ENCODE results near the gene CTNS. TPM values are rescaled to one million over a fixed set of nuclear protein-coding genes. Genes with fewer than 3 reads are reported as not detected.

The CTNS gene
- total RNA-seq, 1 experiment from 2014 or later: 7.9 TPM

GRCh38 chr17:3641717-3642486 lies 5.3 kb downstream of the CTNS start:
- ChIA-PET RAD21 (ENCODE audit: low non-redundant PET in 1 of 2, low total read pairs in 2 of 2, uncharacterized antibody in 2 of 2, unreplicated experiment in 2 of 2) (no interaction called here), CTCF (no interaction called here), POLR2A (no interaction called here)
- H4K20me1 ChIP-seq (ENCODE audit: insufficient read depth): no peaks in the 10 kb centered on the region
- ATAC-seq: no peak
- H3K9me2 ChIP-seq (ENCODE audit: insufficient read depth): no peaks in the 10 kb centered on the region
- no peaks in the 10 kb centered on the region for H3K36me3 ChIP-seq (ENCODE audit: control insufficient read depth in 1 of 2, insufficient read depth in 2 of 2, low read length in 2 of 2)
- peaks cover 0 to 4% of the 10 kb centered on the region in 2 experiments; a peak in 1 of 4 replicates for H3K4me1 ChIP-seq (ENCODE audit: control insufficient read depth in 1 of 2, insufficient read depth in 2 of 2, low read length in 2 of 2)
- no peak for DNase-seq (ENCODE audit: low read depth, low spot score)
- no peaks in the 10 kb centered on the region for H3K27me3 ChIP-seq (ENCODE audit: insufficient read depth, low read length)
- H3K9ac ChIP-seq (ENCODE audit: low read length): no peak overlapping the region
- TF ChIP-seq SIN3A (IDR thresholded peaks at IDR 0.05; ENCODE audit: low read depth) (no peak), ZNF274 (IDR thresholded peaks at IDR 0.05; ENCODE audit: low read depth, low read length) (no peak), SP1 (IDR thresholded peaks at IDR 0.05; ENCODE audit: low read depth) (no peak), REST (IDR thresholded peaks at IDR 0.05; ENCODE audit: low read depth) (no peak), JUND (IDR thresholded peaks at IDR 0.05) (no peak)
- TF ChIP-seq, protein P1, sequence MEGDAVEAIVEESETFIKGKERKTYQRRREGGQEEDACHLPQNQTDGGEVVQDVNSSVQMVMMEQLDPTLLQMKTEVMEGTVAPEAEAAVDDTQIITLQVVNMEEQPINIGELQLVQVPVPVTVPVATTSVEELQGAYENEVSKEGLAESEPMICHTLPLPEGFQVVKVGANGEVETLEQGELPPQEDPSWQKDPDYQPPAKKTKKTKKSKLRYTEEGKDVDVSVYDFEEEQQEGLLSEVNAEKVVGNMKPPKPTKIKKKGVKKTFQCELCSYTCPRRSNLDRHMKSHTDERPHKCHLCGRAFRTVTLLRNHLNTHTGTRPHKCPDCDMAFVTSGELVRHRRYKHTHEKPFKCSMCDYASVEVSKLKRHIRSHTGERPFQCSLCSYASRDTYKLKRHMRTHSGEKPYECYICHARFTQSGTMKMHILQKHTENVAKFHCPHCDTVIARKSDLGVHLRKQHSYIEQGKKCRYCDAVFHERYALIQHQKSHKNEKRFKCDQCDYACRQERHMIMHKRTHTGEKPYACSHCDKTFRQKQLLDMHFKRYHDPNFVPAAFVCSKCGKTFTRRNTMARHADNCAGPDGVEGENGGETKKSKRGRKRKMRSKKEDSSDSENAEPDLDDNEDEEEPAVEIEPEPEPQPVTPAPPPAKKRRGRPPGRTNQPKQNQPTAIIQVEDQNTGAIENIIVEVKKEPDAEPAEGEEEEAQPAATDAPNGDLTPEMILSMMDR (IDR thresholded peaks at IDR 0.05 in 2 of 3, conservative IDR thresholded peaks at IDR 0.05 in 1 of 3; ENCODE audit: borderline replicate concordance in 1 of 3, insufficient read depth in 1 of 3, low read depth in 2 of 3, low read length in 2 of 3): no peak
- TF ChIP-seq, protein P2, sequence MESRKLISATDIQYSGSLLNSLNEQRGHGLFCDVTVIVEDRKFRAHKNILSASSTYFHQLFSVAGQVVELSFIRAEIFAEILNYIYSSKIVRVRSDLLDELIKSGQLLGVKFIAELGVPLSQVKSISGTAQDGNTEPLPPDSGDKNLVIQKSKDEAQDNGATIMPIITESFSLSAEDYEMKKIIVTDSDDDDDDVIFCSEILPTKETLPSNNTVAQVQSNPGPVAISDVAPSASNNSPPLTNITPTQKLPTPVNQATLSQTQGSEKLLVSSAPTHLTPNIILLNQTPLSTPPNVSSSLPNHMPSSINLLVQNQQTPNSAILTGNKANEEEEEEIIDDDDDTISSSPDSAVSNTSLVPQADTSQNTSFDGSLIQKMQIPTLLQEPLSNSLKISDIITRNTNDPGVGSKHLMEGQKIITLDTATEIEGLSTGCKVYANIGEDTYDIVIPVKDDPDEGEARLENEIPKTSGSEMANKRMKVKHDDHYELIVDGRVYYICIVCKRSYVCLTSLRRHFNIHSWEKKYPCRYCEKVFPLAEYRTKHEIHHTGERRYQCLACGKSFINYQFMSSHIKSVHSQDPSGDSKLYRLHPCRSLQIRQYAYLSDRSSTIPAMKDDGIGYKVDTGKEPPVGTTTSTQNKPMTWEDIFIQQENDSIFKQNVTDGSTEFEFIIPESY (IDR thresholded peaks at IDR 0.05; ENCODE audit: extremely low read depth, insufficient replicate concordance, low read length): no peak
- no peak overlapping the region for H3K4me3 ChIP-seq (replicated peaks in 1 of 2; ENCODE audit: low read depth in 1 of 2, low read length in 2 of 2)
- intact Hi-C loops (cut with micrococcal nuclease): no loop called here
- H3K27ac ChIP-seq (ENCODE audit: low read depth, low read length): no peak overlapping the region
- H3K9me3 ChIP-seq (ENCODE audit: control insufficient read depth in 1 of 2, insufficient read depth in 1 of 2, low read depth in 1 of 2, low read length in 2 of 2): no peaks in the 10 kb centered on the region
- no peak overlapping the region for H3K4me2 ChIP-seq (ENCODE audit: low read length)
- BruUV-seq (replicated peaks): no TSS peak
- H3K79me2 ChIP-seq (ENCODE audit: insufficient read depth, low read length): no peaks in the 10 kb centered on the region
- no peak overlapping the region for H2AFZ ChIP-seq (ENCODE audit: low read depth, low read length, poor library complexity, severe bottlenecking)

Data from HCT116 (cell line).